8988T (cell line): Measurements from ENCODE around the gene PCDHGA11.
"Not testable (repeated sequence)": the region's sequence is repeated elsewhere in the genome, so short reads cannot be mapped to it uniquely, and the experiment has no call there.

ENCODE experiments used
- DNase-seq: peaks from one replicate; pipeline ENCODE4 v3.0.0; 2011

Gene PCDHGA11

GRCh38 chr5:141399555-141400258 lies 21.1 kb upstream of the PCDHGA11 start:
- DNase-seq, result no peak

- peak; percentile 49 for DNase-seq
These were observed 18.2 kb upstream of the PCDHGA11 start, which contains the start of gene PCDHGA9 for GRCh38 chr5:141402553-141403243. PCDHGA9 (plus strand) TSS chr5:141402778; CDS start chr5:141402953, 175 bp downstream.

- no peak for DNase-seq
These were observed 17.5 kb upstream of the PCDHGA11 start for GRCh38 chr5:141403387-141403786.

- not testable (repeated sequence) for DNase-seq
These were observed 12.9 kb upstream of the PCDHGA11 start, which contains the start of gene PCDHGB6 for GRCh38 chr5:141407790-141408505. PCDHGB6 (plus strand) TSS chr5:141408021; CDS start chr5:141408203, 182 bp downstream.

GRCh38 chr5:141409598-141410306 lies 11.1 kb upstream of the PCDHGA11 start:
- no peak for DNase-seq

- DNase-seq, result no peak
These were observed 9.3 kb upstream of the PCDHGA11 start for GRCh38 chr5:141411575-141411974.

- DNase-seq, result peak; percentile 70
These were observed 7.9 kb upstream of the PCDHGA11 start, which contains the start of gene PCDHGA10 for GRCh38 chr5:141412854-141413539. PCDHGA10 (plus strand) TSS chr5:141412987; CDS start chr5:141413176, 189 bp downstream.

- no peak for DNase-seq
These were observed 7.2 kb upstream of the PCDHGA11 start for GRCh38 chr5:141413540-141414069.

GRCh38 chr5:141414548-141415274 lies 6.1 kb upstream of the PCDHGA11 start:
- not testable (repeated sequence) for DNase-seq

GRCh38 chr5:141415275-141415618 lies 5.6 kb upstream of the PCDHGA11 start:
- DNase-seq, result not testable (repeated sequence)

GRCh38 chr5:141417494-141418172 lies 3.2 kb upstream of the PCDHGA11 start, which contains the start of gene PCDHGB7:
PCDHGB7 (plus strand) TSS chr5:141417677; CDS start chr5:141417860, 183 bp downstream.
- DNase-seq, result peak; percentile 69

- no peak for DNase-seq
These were observed 1.6 kb upstream of the PCDHGA11 start for GRCh38 chr5:141419074-141419880.

GRCh38 chr5:141421489-141421855 lies 621 bp downstream of the PCDHGA11 start:
- DNase-seq, result no peak

GRCh38 chr5:141422742-141423291 lies 2.0 kb downstream of the PCDHGA11 start:
- DNase-seq, result no peak

GRCh38 chr5:141427783-141428426 lies 7.1 kb downstream of the PCDHGA11 start:
- DNase-seq, result no peak

GRCh38 chr5:141430332-141431113 lies 9.7 kb downstream of the PCDHGA11 start, which contains the start of gene PCDHGA12:
PCDHGA12 (plus strand) TSS chr5:141430507; CDS start chr5:141430760, 253 bp downstream.
- peak; percentile 80 for DNase-seq

- no peak for DNase-seq
These were observed 10.4 kb downstream of the PCDHGA11 start for GRCh38 chr5:141431286-141431685.

- DNase-seq, result not testable (repeated sequence)
These were observed 11.5 kb downstream of the PCDHGA11 start for GRCh38 chr5:141432308-141432707.
